Parathyroid adenoma (tissue), 2 donors: ENCODE results near the gene ZNRF3.

Source experiments
- H2AFZ ChIP-seq: fragments of 300-600 bp; sonication (generic); one replicate; pipeline ENCODE4 v1.7.0; 2017; ENCODE audit warnings: antibody characterized with exemption, mild to moderate bottlenecking
- H3K27ac ChIP-seq: fragments of 300-600 bp; sonication (generic); one replicate; pipeline ENCODE4 v1.7.0; 2017
- H3K27me3 ChIP-seq: fragments of 300-600 bp; sonication (generic); one replicate; pipeline ENCODE4 v1.7.0; 2017; ENCODE audit warnings: low read length; ENCODE audit not compliant: control insufficient read depth, insufficient read depth
- H3K36me3 ChIP-seq: fragments of 300-600 bp; sonication (generic); one replicate; pipeline ENCODE4 v1.7.0; 2017; ENCODE audit warnings: low read length; ENCODE audit not compliant: control insufficient read depth, insufficient read depth
- H3K4me1 ChIP-seq: fragments of 300-600 bp; sonication (generic); one replicate; pipeline ENCODE4 v1.7.0; 2017; ENCODE audit warnings: control low read depth
- H3K4me2 ChIP-seq: fragments of 300-600 bp; sonication (generic); one replicate; pipeline ENCODE4 v1.7.0; 2017; ENCODE audit warnings: low read length
- H3K4me3 ChIP-seq: fragments of 300-600 bp; sonication (generic); one replicate; pipeline ENCODE4 v1.7.0; 2017; ENCODE audit warnings: low read depth, low read length
- H3K79me2 ChIP-seq: fragments of 300-600 bp; sonication (generic); one replicate; pipeline ENCODE4 v1.7.0; 2017; ENCODE audit warnings: control low read depth
- H3K9ac ChIP-seq: fragments of 300-600 bp; sonication (generic); one replicate; pipeline ENCODE4 v1.7.0; 2017; ENCODE audit warnings: mild to moderate bottlenecking
- H3K9me3 ChIP-seq: fragments of 300-600 bp; sonication (generic); one replicate; pipeline ENCODE4 v1.7.0; 2017; ENCODE audit warnings: low read length; ENCODE audit not compliant: control insufficient read depth
- CTCF ChIP-seq: fragments of 300-600 bp; sonication (generic); IDR thresholded peaks from one replicate; pipeline ENCODE4 v1.7.0; 2017; ENCODE audit warnings: antibody characterized with exemption, mild to moderate bottlenecking
- donor health status: primary hyperparathyroidism.

ZNRF3 gene

GRCh38 chr22:29093501-29094300 is 210.3 kb downstream of the ZNRF3 start:
- no peak overlapping the region for H3K27ac ChIP-seq

GRCh38 chr22:29095459-29095858 is 212.1 kb downstream of the ZNRF3 start:
- Histone ChIP-seq H3K4me1 (peaks cover 9% of the 10 kb centered on the region), H3K79me2 (no peaks in the 10 kb centered on the region), H3K36me3 (no peaks in the 10 kb centered on the region), H2AFZ (no peak overlapping the region), H3K9ac (no peak overlapping the region), H3K4me2 (no peak overlapping the region), H3K27ac (no peak overlapping the region), H3K9me3 (no peaks in the 10 kb centered on the region), H3K4me3 (no peak overlapping the region), H3K27me3 (no peaks in the 10 kb centered on the region)
- no peak for TF ChIP-seq CTCF

More at GRCh38 chr22:29093501-29094300, 210.3 kb downstream of the ZNRF3 start:
- Histone ChIP-seq H3K36me3 (no peaks in the 10 kb centered on the region), H3K79me2 (no peaks in the 10 kb centered on the region), H3K27me3 (no peaks in the 10 kb centered on the region), H3K4me2 (no peak overlapping the region), H3K9me3 (no peaks in the 10 kb centered on the region), H3K4me3 (no peak overlapping the region), H3K4me1 (peaks cover 9% of the 10 kb centered on the region), H3K9ac (no peak overlapping the region), H2AFZ (no peak overlapping the region)
- no peak for TF ChIP-seq CTCF

GRCh38 chr22:29096736-29097669 is 213.6 kb downstream of the ZNRF3 start:
- H3K4me2 ChIP-seq: peak overlapping the region; percentile 18
- TF ChIP-seq CTCF: no peak
- H3K9ac ChIP-seq: no peak overlapping the region
- peaks cover 9% of the 10 kb centered on the region for H3K4me1 ChIP-seq
- H3K36me3 ChIP-seq: no peaks in the 10 kb centered on the region
- H3K79me2 ChIP-seq: no peaks in the 10 kb centered on the region
- no peaks in the 10 kb centered on the region for H3K27me3 ChIP-seq
- H3K9me3 ChIP-seq: no peaks in the 10 kb centered on the region
- peak overlapping the region; percentile 70 for H2AFZ ChIP-seq
- H3K27ac ChIP-seq: peak overlapping the region; percentile 87
- no peak overlapping the region for H3K4me3 ChIP-seq

GRCh38 chr22:29098296-29098695 is 214.9 kb downstream of the ZNRF3 start:
- Histone ChIP-seq H2AFZ (no peak overlapping the region), H3K4me3 (no peak overlapping the region), H3K36me3 (no peaks in the 10 kb centered on the region), H3K27me3 (no peaks in the 10 kb centered on the region), H3K9ac (no peak overlapping the region), H3K27ac (no peak overlapping the region), H3K4me1 (peaks cover 9% of the 10 kb centered on the region), H3K9me3 (no peaks in the 10 kb centered on the region), H3K79me2 (no peaks in the 10 kb centered on the region), H3K4me2 (no peak overlapping the region)
- TF ChIP-seq CTCF: no peak
